Endothelial cell of umbilical vein (primary cell): ENCODE data around the gene H19. TPM values are rescaled to one million over a fixed set of nuclear protein-coding genes. Genes with fewer than 3 reads are reported as not detected.

Experiments used
- BruUV-seq: library from RNA; stranded (reverse); fragments of 400-500 nt; replicated peaks from 2 replicates; lab custom pipeline; 2021; lab: Mats Ljungman, UMichigan
- CTCF ChIA-PET: fragments of 300-600, 350-600 bp; sonication (Branson Sonifier 250); formaldehyde crosslinking; loops from one replicate; lab custom pipeline; 2021; ENCODE audit warnings: antibody characterized with exemption, inconsistent platforms; lab: Charles Lee
- POLR2A ChIA-PET: fragments of 300-600, 350-600 bp; sonication (Branson Sonifier 250); formaldehyde crosslinking; loops from one replicate; lab custom pipeline; 2021; ENCODE audit warnings: antibody characterized with exemption, inconsistent platforms; lab: Charles Lee
- DNase-seq: peaks from one replicate; pipeline ENCODE4 v3.0.0-alpha.2; 2011; ENCODE audit warnings: low read depth, low spot score
- FAIRE-seq: peaks from 2 replicates; lab custom pipeline; 2011; peaks lifted over from hg19 to GRCh38; lab: Jason Lieb, UNC
- H2AFZ ChIP-seq: 2 replicates; pipeline ENCODE4 v1.6.0; 2012; ENCODE audit warnings: low read depth, low read length, control low read depth, inconsistent platforms
- H3K27ac ChIP-seq: 2 replicates; pipeline ENCODE4 v1.5.1; 2011; ENCODE audit warnings: low read depth, mild to moderate bottlenecking, control low read depth, low read length, moderate library complexity; ENCODE audit not compliant: insufficient read depth
- H3K27me3 ChIP-seq, 2 experiments: 2 replicates each; pipeline versions ENCODE4 v1.6.0 to v1.6.1; 2011; ENCODE audit warnings: low read length in 2 of 2, mixed read lengths in 1 of 2; ENCODE audit not compliant: control insufficient read depth in 2 of 2, insufficient read depth in 2 of 2
- H3K36me3 ChIP-seq, 2 experiments: 2 replicates in 1 of 2; 3 replicates in 1 of 2; pipeline ENCODE4 v1.5.1; 2011; ENCODE audit warnings: low read length in 2 of 2, mild to moderate bottlenecking in 1 of 2, moderate library complexity in 1 of 2; ENCODE audit not compliant: control insufficient read depth in 2 of 2, insufficient read depth in 2 of 2; ENCODE audit errors: extremely low read depth in 1 of 2
- H3K4me1 ChIP-seq: 3 replicates; pipeline ENCODE4 v1.5.1; 2011; ENCODE audit warnings: mild to moderate bottlenecking, low read length; ENCODE audit not compliant: control insufficient read depth, insufficient read depth; ENCODE audit errors: extremely low read depth
- H3K4me2 ChIP-seq: 2 replicates; pipeline ENCODE4 v1.6.1; 2011; ENCODE audit warnings: low read length, control low read depth, mixed read lengths; ENCODE audit not compliant: insufficient read depth
- H3K4me3 ChIP-seq, 3 experiments: fragments of 200-600 bp in 1 of 3; sonication (generic), shearing (Covaris generic) in 1 of 3; replicated peaks in 1 of 3; 2 replicates each; pipeline ENCODE4 v1.5.1; 2011 to 2016; ENCODE audit warnings: control low read depth in 3 of 3, low read length in 3 of 3, mild to moderate bottlenecking in 2 of 3, inconsistent platforms in 1 of 3, low read depth in 1 of 3, moderate library complexity in 1 of 3; ENCODE audit not compliant: insufficient read depth in 1 of 3
- H3K79me2 ChIP-seq: 2 replicates; pipeline ENCODE4 v1.6.0; 2012; ENCODE audit warnings: low read length, inconsistent platforms; ENCODE audit not compliant: control insufficient read depth, insufficient read depth
- H3K9ac ChIP-seq: replicated peaks from 2 replicates; pipeline ENCODE3; 2011; ENCODE audit warnings: low read length, control low read depth; ENCODE audit not compliant: insufficient read depth; ENCODE audit errors: extremely low read depth
- H3K9me1 ChIP-seq: replicated peaks from 3 replicates; pipeline ENCODE4 v1.6.0; 2011; ENCODE audit warnings: mild to moderate bottlenecking, low read length; ENCODE audit not compliant: control insufficient read depth, insufficient read depth; ENCODE audit errors: extremely low read depth
- H3K9me3 ChIP-seq: replicated peaks from 2 replicates; pipeline ENCODE4 v1.5.1; 2012; ENCODE audit warnings: low read length, inconsistent platforms; ENCODE audit not compliant: control insufficient read depth, insufficient read depth
- H4K20me1 ChIP-seq: replicated peaks from 2 replicates; pipeline ENCODE3; 2011; ENCODE audit warnings: mild to moderate bottlenecking, low read length; ENCODE audit not compliant: control insufficient read depth, insufficient read depth; ENCODE audit errors: extremely low read depth
- CTCF ChIP-seq, 2 donors: IDR thresholded peaks; 1 replicate in 1 of 2; 2 replicates in 1 of 2; pipeline ENCODE4 v1.5.1; 2011; ENCODE audit warnings: low read length in 2 of 2, mild to moderate bottlenecking in 2 of 2, moderate library complexity in 2 of 2, control low read depth in 1 of 2, inconsistent platforms in 1 of 2, low read depth in 1 of 2; ENCODE audit not compliant: insufficient read depth in 1 of 2; ENCODE audit errors: extremely low read depth in 1 of 2
- EZH2 ChIP-seq: IDR thresholded peaks from 2 replicates; pipeline ENCODE4 v1.6.1; 2012; ENCODE audit warnings: borderline replicate concordance, low read depth, mild to moderate bottlenecking, moderate library complexity, low read length, inconsistent platforms; ENCODE audit not compliant: severe bottlenecking
- FOS ChIP-seq: IDR thresholded peaks from 2 replicates; pipeline ENCODE4 v1.6.1; 2011; ENCODE audit warnings: mild to moderate bottlenecking, low read length, moderate library complexity, borderline replicate concordance; ENCODE audit not compliant: insufficient read depth
- GATA2 ChIP-seq: IDR thresholded peaks from 2 replicates; pipeline ENCODE4 v1.7.0; 2011; ENCODE audit warnings: low read depth, mild to moderate bottlenecking, moderate library complexity, mixed read lengths, low read length; ENCODE audit not compliant: insufficient read length, insufficient read depth
- JUN ChIP-seq: IDR thresholded peaks from 2 replicates; pipeline ENCODE4 v1.6.1; 2011; ENCODE audit warnings: borderline replicate concordance, low read depth; ENCODE audit not compliant: insufficient read length, insufficient read depth
- MAX ChIP-seq: IDR thresholded peaks from 2 replicates; pipeline ENCODE4 v1.6.1; 2011; ENCODE audit not compliant: insufficient read depth, insufficient read length
- MYC ChIP-seq: IDR thresholded peaks from one replicate; pipeline ENCODE4 v1.6.1; 2011; ENCODE audit warnings: mild to moderate bottlenecking, low read depth, low read length
- POLR2A ChIP-seq: IDR thresholded peaks from 2 replicates; pipeline ENCODE4 v1.6.1; 2012; ENCODE audit warnings: low read depth, mild to moderate bottlenecking, control low read depth, low read length
- POLR2AphosphoS5 ChIP-seq: IDR thresholded peaks from 2 replicates; pipeline ENCODE4 v1.6.1; 2012; ENCODE audit warnings: low read depth, mild to moderate bottlenecking, control low read depth, low read length, moderate library complexity; ENCODE audit not compliant: insufficient read depth
- dilution Hi-C: fragments of 300-500 bp; cut with MboI; formaldehyde crosslinking; loops from one replicate; pipeline ENCODE4 v1.15.0; 2019; ENCODE audit warnings: low sequenced_read_pairs; ENCODE audit not compliant: extremely low pct_ligation_motif_present
- intact Hi-C: fragments of 100-400 bp; cut with micrococcal nuclease; formaldehyde crosslinking; loops from one replicate; pipeline ENCODE4 v1.10.0; 2022
- polyA plus RNA-seq, 4 experiments: library from polyadenylated mRNA; depleted of rRNA in 3 of 4; stranded (reverse) in 3 of 4; unstranded in 1 of 4; fragments of >200 nt; gene quantifications; 2 replicates each; pipeline versions ENCODE4 v1.2.1 to v1.2.3, GENCODE V29; 2011 to 2012; ENCODE audit warnings: missing spikeins in 1 of 4
- total RNA-seq: library from RNA; stranded (reverse); gene quantifications from 2 replicates; pipeline ENCODE4 v1.2.3, GENCODE V29; 2021

The H19 gene
- total and polyA plus RNA-seq, 2 donors (not counting 3 experiments of a cell fraction or from before 2014, with no cell fraction given), result 0.21 to 3.2 TPM

- H3K4me2 ChIP-seq, result no peak overlapping the region
- H3K4me1 ChIP-seq, result no peaks in the 10 kb centered on the region
- dilution Hi-C loops (no loop called here), intact Hi-C loops (no loop called here)
- no peak overlapping the region for H2AFZ ChIP-seq
- no peak overlapping the region for H3K27ac ChIP-seq
- H3K36me3 ChIP-seq, result no peaks in the 10 kb centered on the region
- ChIA-PET CTCF (interaction anchor here (1.1 to 8.4 kb wide), 6 partner anchors 52 to 297 kb away, joined by 4 to 102 read pairs (median 20); no protein-coding TSS in a partner anchor), POLR2A (no interaction called here)
- no peaks in the 10 kb centered on the region for H3K9me1 ChIP-seq
- BruUV-seq, result no TSS peak
- no peak overlapping the region for H3K4me3 ChIP-seq
- FAIRE-seq, result no peak
- H3K27me3 ChIP-seq, result no peaks in the 10 kb centered on the region
- H3K79me2 ChIP-seq, result no peaks in the 10 kb centered on the region
- H3K9me3 ChIP-seq, result no peaks in the 10 kb centered on the region
- no peak for TF ChIP-seq EZH2
- TF ChIP-seq MYC, result no peak
- TF ChIP-seq POLR2AphosphoS5, result no peak
- no peak for TF ChIP-seq GATA2
- TF ChIP-seq JUN, result no peak
- TF ChIP-seq FOS, result no peak
- no peak for TF ChIP-seq POLR2A
- TF ChIP-seq CTCF (IDR thresholded peaks at IDR 0.05; ENCODE audit: extremely low read depth in 1 of 2, insufficient read depth in 1 of 2, low read depth in 1 of 2, low read length in 2 of 2), result no peak
- TF ChIP-seq MAX, result no peak
- no peak for DNase-seq
- H4K20me1 ChIP-seq, result no peaks in the 10 kb centered on the region
- H3K9ac ChIP-seq, result no peak overlapping the region
Measured at GRCh38 chr11:1949922-1950321, 47.7 kb downstream of the H19 start.
